Measurements from ENCODE around the gene ZP3. TPM values are rescaled to one million over a fixed set of nuclear protein-coding genes. Genes with fewer than 3 reads are reported as not detected.

The ZP3 gene
- total and polyA plus RNA-seq, 10 of the 15 experiments (the other 5 are each of a cell fraction or from before 2014, with no cell fraction given): 0.39 to 5.1 (median 2.5) TPM

DNA sequence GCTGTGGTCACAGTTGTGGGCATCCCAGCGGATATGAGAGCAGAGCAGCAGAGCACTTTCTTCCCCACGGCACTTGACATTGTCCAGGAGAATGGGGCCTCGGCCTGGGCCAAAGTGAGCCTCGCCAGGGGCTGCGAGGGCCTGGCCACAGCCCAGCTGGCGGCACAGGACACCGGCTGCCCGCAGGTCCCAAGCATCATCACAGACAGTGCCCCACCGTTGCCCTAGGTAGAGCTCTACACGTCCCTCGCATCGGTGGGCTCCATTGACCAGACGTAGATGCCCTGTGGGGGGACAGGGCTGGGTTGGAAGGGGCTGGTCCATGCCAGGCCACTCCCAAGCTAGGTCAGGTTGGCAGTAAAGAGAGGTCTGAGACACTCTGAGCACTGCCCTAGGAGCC lies 34.7 kb upstream of the ZP3 start (continued):
- TF ChIP-seq ZBTB11 (CRISPR knock-in tag; IDR thresholded peaks at IDR 0.05) (no peak), PAX8 (IDR thresholded peaks at IDR 0.05) (no peak), RFX5 (IDR thresholded peaks at IDR 0.05; ENCODE audit: low read depth, low read length) (no peak)
- TF ChIP-seq, protein P1, sequence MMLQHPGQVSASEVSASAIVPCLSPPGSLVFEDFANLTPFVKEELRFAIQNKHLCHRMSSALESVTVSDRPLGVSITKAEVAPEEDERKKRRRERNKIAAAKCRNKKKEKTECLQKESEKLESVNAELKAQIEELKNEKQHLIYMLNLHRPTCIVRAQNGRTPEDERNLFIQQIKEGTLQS (IDR thresholded peaks at IDR 0.05; ENCODE audit: borderline replicate concordance, extremely low read depth, low read depth, low read length): no peak

- peak; percentile 2; the same call in 2 of the 3 replicates for ATAC-seq
- no peak overlapping the region for H3K27ac ChIP-seq (ENCODE audit: control insufficient read depth, insufficient read depth)
- no TSS peak for BruUV-seq (replicated peaks)
- FAIRE-seq: no peak
- ChIA-PET SMC1A (ENCODE audit: uncharacterized antibody, unreplicated experiment) (no interaction called here), CTCF (interaction anchor here (0.7 kb wide), 1 partner anchor 199 kb away, joined by 3 read pairs; no protein-coding TSS in a partner anchor), POLR2A (interaction anchor here (0.5 to 2.3 kb wide), 4 partner anchors 11 to 33 kb away, joined by 3 to 5 read pairs (median 4); partner anchors contain the start of gene YWHAG), RAD21 (ENCODE audit: unreplicated experiment) (no interaction called here)
- intact Hi-C loops (cut with micrococcal nuclease; ENCODE audit: unreplicated experiment) (loop anchor here (2.0 kb wide), 1 partner anchor 74 kb away; no protein-coding TSS in a partner anchor), in situ Hi-C loops (cut with MboI) (no loop called here)
- peak overlapping the region; percentile 26 for H3K4me2 ChIP-seq (ENCODE audit: control insufficient read depth, insufficient read depth)
- H3K79me2 ChIP-seq (ENCODE audit: control insufficient read depth, insufficient read depth, low read length): no peaks in the 10 kb centered on the region
- H3K4me3 ChIP-seq: 0 out of 2 replicates have a peak overlapping the region, but pooled peaks have one; percentile 4
- peak overlapping the region; percentile 1; the same call in 1 of the 2 replicates for H3K9ac ChIP-seq (ENCODE audit: control insufficient read depth, insufficient read depth, low read length)
- 30% methylated on average over 12 of the region's 12 CpGs for WGBS (ENCODE audit: insufficient coverage, insufficient replicate concordance, low lambda C conversion rate, missing lambda C conversion rate)
- peak overlapping the region; percentile 87 for H2AFZ ChIP-seq (ENCODE audit: control insufficient read depth, low read depth, low read length)
- no peaks in the 10 kb centered on the region for H3K9me3 ChIP-seq (replicated peaks; ENCODE audit: control insufficient read depth, insufficient read depth, low read length)
- H3K4me1 ChIP-seq (ENCODE audit: control insufficient read depth, insufficient read depth, low read length): peaks cover 9% of the 10 kb centered on the region
- TF ChIP-seq PKNOX1 (IDR thresholded peaks at IDR 0.05) (peak; percentile 85), KLF5 (IDR thresholded peaks at IDR 0.05; ENCODE audit: partially characterized antibody) (no peak)
- TF ChIP-seq, protein P2, sequence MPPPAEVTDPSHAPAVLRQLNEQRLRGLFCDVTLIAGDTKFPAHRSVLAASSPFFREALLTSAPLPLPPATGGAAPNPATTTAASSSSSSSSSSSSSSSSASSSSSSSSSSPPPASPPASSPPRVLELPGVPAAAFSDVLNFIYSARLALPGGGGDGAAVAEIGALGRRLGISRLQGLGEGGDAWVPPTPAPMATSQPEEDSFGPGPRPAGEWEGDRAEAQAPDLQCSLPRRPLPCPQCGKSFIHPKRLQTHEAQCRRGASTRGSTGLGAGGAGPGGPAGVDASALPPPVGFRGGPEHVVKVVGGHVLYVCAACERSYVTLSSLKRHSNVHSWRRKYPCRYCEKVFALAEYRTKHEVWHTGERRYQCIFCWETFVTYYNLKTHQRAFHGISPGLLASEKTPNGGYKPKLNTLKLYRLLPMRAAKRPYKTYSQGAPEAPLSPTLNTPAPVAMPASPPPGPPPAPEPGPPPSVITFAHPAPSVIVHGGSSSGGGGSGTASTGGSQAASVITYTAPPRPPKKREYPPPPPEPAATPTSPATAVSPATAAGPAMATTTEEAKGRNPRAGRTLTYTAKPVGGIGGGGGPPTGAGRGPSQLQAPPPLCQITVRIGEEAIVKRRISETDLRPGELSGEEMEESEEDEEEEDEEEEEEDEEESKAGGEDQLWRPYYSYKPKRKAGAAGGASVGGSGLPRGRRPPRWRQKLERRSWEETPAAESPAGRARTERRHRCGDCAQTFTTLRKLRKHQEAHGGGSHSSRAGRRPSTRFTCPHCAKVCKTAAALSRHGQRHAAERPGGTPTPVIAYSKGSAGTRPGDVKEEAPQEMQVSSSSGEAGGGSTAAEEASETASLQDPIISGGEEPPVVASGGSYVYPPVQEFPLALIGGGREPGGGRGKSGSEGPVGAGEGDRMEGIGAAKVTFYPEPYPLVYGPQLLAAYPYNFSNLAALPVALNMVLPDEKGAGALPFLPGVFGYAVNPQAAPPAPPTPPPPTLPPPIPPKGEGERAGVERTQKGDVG (CRISPR knock-in tag; IDR thresholded peaks at IDR 0.05): 0 out of 2 replicates have a peak, but pooled peaks have one; percentile 37
- TF ChIP-seq, protein P3, sequence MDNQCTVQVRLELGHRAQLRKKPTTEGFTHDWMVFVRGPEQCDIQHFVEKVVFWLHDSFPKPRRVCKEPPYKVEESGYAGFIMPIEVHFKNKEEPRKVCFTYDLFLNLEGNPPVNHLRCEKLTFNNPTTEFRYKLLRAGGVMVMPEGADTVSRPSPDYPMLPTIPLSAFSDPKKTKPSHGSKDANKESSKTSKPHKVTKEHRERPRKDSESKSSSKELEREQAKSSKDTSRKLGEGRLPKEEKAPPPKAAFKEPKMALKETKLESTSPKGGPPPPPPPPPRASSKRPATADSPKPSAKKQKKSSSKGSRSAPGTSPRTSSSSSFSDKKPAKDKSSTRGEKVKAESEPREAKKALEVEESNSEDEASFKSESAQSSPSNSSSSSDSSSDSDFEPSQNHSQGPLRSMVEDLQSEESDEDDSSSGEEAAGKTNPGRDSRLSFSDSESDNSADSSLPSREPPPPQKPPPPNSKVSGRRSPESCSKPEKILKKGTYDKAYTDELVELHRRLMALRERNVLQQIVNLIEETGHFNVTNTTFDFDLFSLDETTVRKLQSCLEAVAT (IDR thresholded peaks at IDR 0.05): peak; percentile 75
- H4K20me1 ChIP-seq (ENCODE audit: control insufficient read depth, insufficient read depth): no peaks in the 10 kb centered on the region
- no peak for DNase-seq (ENCODE audit: low read depth, low spot score)
- no peaks in the 10 kb centered on the region for H3K27me3 ChIP-seq (replicated peaks in 1 of 2; ENCODE audit: control insufficient read depth in 2 of 2, insufficient read depth in 2 of 2, low read length in 1 of 2)
- H3K36me3 ChIP-seq (ENCODE audit: control insufficient read depth in 2 of 2, insufficient read depth in 2 of 2, low read length in 1 of 2): no peaks in the 10 kb centered on the region
Observed at GRCh38 chr7:76392531-76393115, 32.1 kb upstream of the ZP3 start.

Data from GM12878 (cell line).